ENCODE results near the gene YJEFN3. TPM values are rescaled to one million over a fixed set of nuclear protein-coding genes. Genes with fewer than 3 reads are reported as not detected.

The YJEFN3 gene
- total and polyA plus RNA-seq, 2 of the 8 experiments (the other 6 are each of a cell fraction or from before 2014, with no cell fraction given), result 5.7 to 9.4 TPM

- TF ChIP-seq E2F6 (IDR thresholded peaks at IDR 0.05) (no peak), TCF12 (IDR thresholded peaks at IDR 0.05; ENCODE audit: low read depth, low read length) (no peak), SP1 (IDR thresholded peaks at IDR 0.05; ENCODE audit: low read depth, low read length) (no peak), POLR2A (IDR thresholded peaks at IDR 0.05; ENCODE audit: control extremely low read depth in 1 of 2, low read depth in 2 of 2, low read length in 2 of 2) (no peak), EZH2 (IDR thresholded peaks at IDR 0.05; ENCODE audit: low read depth, low read length, severe bottlenecking) (no peak), JUN (IDR thresholded peaks at IDR 0.05; ENCODE audit: low read depth, low read length) (no peak)
Observed at GRCh38 chr19:19486343-19487076, 42.2 kb upstream of the YJEFN3 start (continued).

Measured in H1 (cell line).